ENCODE results near the gene PTRH1. TPM values are rescaled to one million over a fixed set of nuclear protein-coding genes. Genes with fewer than 3 reads are reported as not detected.

Gene PTRH1
- 13.1 to 16.9 TPM (median 13.9 TPM) in 3 replicates for total RNA-seq (2021)
- percentile 37 among the genes with signal in this experiment for Bru-seq, nascent RNA
- long read RNA-seq, experiment 1, transcript PTRH1-208 (5 exons, 814 nt) = major isoform, 31 of 41 reads
- long read RNA-seq, experiment 1, partial matches to known transcripts = 4 of 41 reads
- long read RNA-seq, experiment 1, other reads (novel, unspliced or antisense) = 2 of 41 reads
- long read RNA-seq, experiment 2, transcript PTRH1-208 (5 exons, 814 nt) = major isoform, 10 of 16 reads
- long read RNA-seq, experiment 2, partial matches to known transcripts = 1 of 16 reads
- long read RNA-seq, experiment 2, other reads (novel, unspliced or antisense) = 2 of 16 reads
- long read RNA-seq, experiment 3 = 0 reads

GRCh38 chr9:127715470-127716337 lies at the start of gene PTRH1, which contains the start of gene TTC16:
PTRH1 (minus strand) TSS chr9:127715663; CDS start chr9:127715639, 24 bp downstream.
TTC16 (plus strand) TSS chr9:127716079; CDS start chr9:127716146, 67 bp downstream.
- TF ChIP-seq ZNF232 (CRISPR knock-in tag; IDR thresholded peaks at IDR 0.05) (0 out of 2 replicates have a peak, but pooled peaks have one; percentile 20), ETV6 (CRISPR knock-in tag; IDR thresholded peaks at IDR 0.05) (0 out of 2 replicates have a peak, but pooled peaks have one; percentile 70), MAX (CRISPR knock-in tag; IDR thresholded peaks at IDR 0.05) (peak; percentile 78), SMAD3 (CRISPR knock-in tag; IDR thresholded peaks at IDR 0.05; ENCODE audit: borderline replicate concordance) (0 out of 2 replicates have a peak, but pooled peaks have one; percentile 15), GABPB1 (CRISPR knock-in tag; IDR thresholded peaks at IDR 0.05) (no peak), NFYB (CRISPR knock-in tag; conservative IDR thresholded peaks at IDR 0.05; ENCODE audit: low read depth) (peak; percentile 96), CREM (CRISPR knock-in tag; IDR thresholded peaks at IDR 0.05) (peak; percentile 94), FOXJ3 (CRISPR knock-in tag; IDR thresholded peaks at IDR 0.05; ENCODE audit: borderline replicate concordance) (no peak), ARID4B (CRISPR knock-in tag; IDR thresholded peaks at IDR 0.05; ENCODE audit: borderline replicate concordance) (peak; percentile 79; the same call in 1 of the 2 replicates), ZNF317 (CRISPR knock-in tag; IDR thresholded peaks at IDR 0.05; ENCODE audit: borderline replicate concordance, low read depth) (no peak), ESRRA (CRISPR knock-in tag; IDR thresholded peaks at IDR 0.05; ENCODE audit: borderline replicate concordance) (no peak; the same call in 1 of the 2 replicates), FOXK1 (CRISPR knock-in tag; IDR thresholded peaks at IDR 0.05) (peak; percentile 83), TP53 (CRISPR knock-in tag; IDR thresholded peaks at IDR 0.05) (no peak), SP1 (CRISPR knock-in tag; conservative IDR thresholded peaks at IDR 0.05) (peak; percentile 100)
- Mint-ChIP-seq H3K27me3 (ENCODE audit: low read depth) (no peaks in the 10 kb centered on the region), H3K4me1 (peaks cover 22% of the 10 kb centered on the region), H3K9me3 (no peaks in the 10 kb centered on the region), H3K27ac (peak within 1 kb of the TSS; percentile 91; the same call in 1 of the 2 replicates), H3K4me3 (peak within 1 kb of the TSS; percentile 97), H3K36me3 (no peaks in the 10 kb centered on the region)
- DNase-seq (ENCODE audit: low spot score) (peak; percentile 99), ATAC-seq (peak; percentile 89)
- ChIA-PET POLR2A (interaction anchor here (0.6 to 1.4 kb wide), 3 partner anchors 14 to 376 kb away, joined by 4 to 5 read pairs (median 4); no protein-coding TSS in a partner anchor), CTCF (interaction anchor here (1.0 to 7.3 kb wide), 13 partner anchors 9 to 215 kb away, joined by 3 to 73 read pairs (median 4); partner anchors contain the start of genes CFAP157, PIP5KL1 and TOR2A)

- ATAC-seq (peak; percentile 78), DNase-seq (ENCODE audit: low spot score) (peak; percentile 78)
- H3K9me3 Mint-ChIP-seq = no peaks in the 10 kb centered on the region
- H3K4me1 Mint-ChIP-seq = peaks cover 44% of the 10 kb centered on the region
- H3K27ac Mint-ChIP-seq = peak overlapping the region; percentile 8; the same call in 1 of the 2 replicates
- no peak overlapping the region for H3K4me3 Mint-ChIP-seq
- ChIA-PET CTCF (interaction anchor here (0.6 to 3.1 kb wide), 23 partner anchors 9 to 275 kb away, joined by 3 to 30 read pairs (median 4); partner anchors contain the start of genes CDK9, FPGS, ST6GALNAC4 and TOR2A), POLR2A (interaction anchor here (0.5 kb wide), 1 partner anchor 364 kb away, joined by 4 read pairs; no protein-coding TSS in a partner anchor)
- H3K36me3 Mint-ChIP-seq = no peaks in the 10 kb centered on the region
- H3K27me3 Mint-ChIP-seq (ENCODE audit: low read depth) = peaks cover 4% of the 10 kb centered on the region; the same call in 1 of the 2 replicates
- TF ChIP-seq TCF7 (CRISPR knock-in tag; IDR thresholded peaks at IDR 0.05; ENCODE audit: low read depth) = no peak
- TF ChIP-seq MYBL2 (CRISPR knock-in tag; IDR thresholded peaks at IDR 0.05) = no peak
- no peak for TF ChIP-seq ATF3 (CRISPR knock-in tag; conservative IDR thresholded peaks at IDR 0.05)
- TF ChIP-seq CTCF (IDR thresholded peaks at IDR 0.05) = 0 out of 2 replicates have a peak, but pooled peaks have one; percentile 37
- TF ChIP-seq TP53 (CRISPR knock-in tag; IDR thresholded peaks at IDR 0.05) = no peak
- no peak for TF ChIP-seq ZSCAN18 (CRISPR knock-in tag; IDR thresholded peaks at IDR 0.05)
- TF ChIP-seq IRF2 (CRISPR knock-in tag; IDR thresholded peaks at IDR 0.05; ENCODE audit: borderline replicate concordance, low read depth) = no peak
- no peak for TF ChIP-seq JUN (CRISPR knock-in tag; IDR thresholded peaks at IDR 0.05)
Measured at GRCh38 chr9:127763918-127764384, 48.5 kb upstream of the PTRH1 start.

Data from WTC11 (cell line).